Gastroesophageal sphincter (tissue), 4 donors: ENCODE measurements around the gene KRTAP13-3. TPM values are rescaled to one million over a fixed set of nuclear protein-coding genes. Genes with fewer than 3 reads are reported as not detected.

Experiments used
- ATAC-seq: fragments of 150-250 bp; one replicate; pipeline ENCODE4 v1.9.1; 2016; ENCODE audit warnings: mild to moderate bottlenecking, moderate library complexity
- H3K27ac ChIP-seq, 4 donors: fragments of 200-600 bp; sonication (generic) in 3 of 4; 1 replicate in 3 of 4; 2 replicates in 1 of 4; pipeline ENCODE4 v1.5.1; 2016 to 2019
- H3K27me3 ChIP-seq: fragments of 200-600 bp; sonication (generic); one replicate; pipeline ENCODE4 v1.5.1; 2019
- H3K36me3 ChIP-seq, 2 donors: fragments of 200-600 bp; sonication (generic); one replicate each; pipeline ENCODE4 v1.5.1; 2019; ENCODE audit warnings: control low read depth in 1 of 2
- H3K4me1 ChIP-seq, 3 donors: fragments of 200-600 bp; sonication (generic); 1 replicate in 2 of 3; 2 replicates in 1 of 3; pipeline ENCODE4 v1.5.1; 2016 to 2019; ENCODE audit warnings: control low read depth in 2 of 3
- H3K4me3 ChIP-seq, 2 donors: fragments of 200-600 bp; sonication (generic); one replicate each; pipeline ENCODE4 v1.5.1; 2019; ENCODE audit warnings: mild to moderate bottlenecking in 1 of 2, moderate library complexity in 1 of 2
- H3K9me3 ChIP-seq, 3 donors: fragments of 200-600 bp; sonication (generic); one replicate each; pipeline ENCODE4 v1.5.1; 2017 to 2019; ENCODE audit warnings: control low read depth in 2 of 3
- CTCF ChIP-seq, 4 experiments: fragments of 200-600 bp in 2 of 4; fragments of 450-650 bp in 2 of 4; sonication (generic) in 1 of 4; IDR thresholded peaks; one replicate each; pipeline ENCODE4 v1.5.1; 2017 to 2019; ENCODE audit warnings: antibody characterized with exemption in 4 of 4, mild to moderate bottlenecking in 2 of 4, moderate library complexity in 2 of 4
- EP300 ChIP-seq: sonication (generic); formaldehyde crosslinking; IDR thresholded peaks from one replicate; pipeline ENCODE4 v1.6.1; 2017; ENCODE audit warnings: antibody characterized with exemption, mild to moderate bottlenecking
- POLR2A ChIP-seq, 2 donors: fragments of 450-650 bp; IDR thresholded peaks; one replicate each; pipeline ENCODE4 v1.6.1; 2017; ENCODE audit warnings: antibody characterized with exemption in 2 of 2, mild to moderate bottlenecking in 2 of 2, moderate library complexity in 1 of 2
- POLR2AphosphoS5 ChIP-seq: sonication (generic); formaldehyde crosslinking; IDR thresholded peaks from one replicate; pipeline ENCODE4 v1.6.1; 2017; ENCODE audit warnings: antibody characterized with exemption
- WGBS, 2 donors: methylation state at CpG; one replicate each; pipeline ENCODE4 v1.1.5; 2018; ENCODE audit warnings: low coverage in 1 of 2; 5-methylcytosine and 5-hydroxymethylcytosine counted together
- total RNA-seq, 4 donors: library from RNA; depleted of rRNA; stranded (reverse); fragments of >200 nt; gene quantifications; one replicate each; pipeline ENCODE4 v1.1.0, GENCODE V29; 2016

Gene KRTAP13-3
- total RNA-seq, result not detected

- WGBS, 2 donors, result 69 to 81% methylated on average over 4 to 5 of the region's 5 CpGs
- Histone ChIP-seq H3K4me1 (no peaks in the 10 kb centered on the region), H3K9me3 (no peaks in the 10 kb centered on the region), H3K27me3 (no peaks in the 10 kb centered on the region), H3K27ac (no peak within 1 kb of the TSS), H3K36me3 (no peaks in the 10 kb centered on the region), H3K4me3 (no peak within 1 kb of the TSS)
- no peak for ATAC-seq
- TF ChIP-seq POLR2AphosphoS5 (no peak), POLR2A (IDR thresholded peaks at IDR 0.05) (no peak), CTCF (IDR thresholded peaks at IDR 0.05) (no peak), EP300 (no peak)
Measured at GRCh38 chr21:30425826-30426225, at the start of gene KRTAP13-3. Gene KRTAP13-3 (minus strand): TSS chr21:30425926. CDS start chr21:30425912, 14 bp downstream.

GRCh38 chr21:30468900-30469714 lies 43.4 kb upstream of the KRTAP13-3 start:
- TF ChIP-seq POLR2A (IDR thresholded peaks at IDR 0.05) (no peak), CTCF (IDR thresholded peaks at IDR 0.05) (no peak), EP300 (no peak), POLR2AphosphoS5 (no peak)
- H3K4me1 ChIP-seq, result no peaks in the 10 kb centered on the region
- no peaks in the 10 kb centered on the region for H3K9me3 ChIP-seq
- H3K27ac ChIP-seq, result no peak overlapping the region
- H3K4me3 ChIP-seq, result no peak overlapping the region
- H3K27me3 ChIP-seq, result no peaks in the 10 kb centered on the region
- no peaks in the 10 kb centered on the region for H3K36me3 ChIP-seq
- WGBS, 2 donors, result 31 to 43% methylated on average over 4 to 5 of the region's 6 CpGs
- ATAC-seq, result no peak

- Histone ChIP-seq H3K9me3 (no peaks in the 10 kb centered on the region), H3K36me3 (no peaks in the 10 kb centered on the region), H3K4me1 (no peaks in the 10 kb centered on the region), H3K4me3 (no peak overlapping the region), H3K27me3 (no peaks in the 10 kb centered on the region), H3K27ac (no peak overlapping the region)
- TF ChIP-seq CTCF (IDR thresholded peaks at IDR 0.05) (no peak), EP300 (no peak), POLR2AphosphoS5 (no peak), POLR2A (IDR thresholded peaks at IDR 0.05) (no peak)
- 28 to 78% methylated on average over 3 of the region's 3 CpGs for WGBS, 2 donors
- no peak for ATAC-seq
Measured at GRCh38 chr21:30463713-30464112, 38.0 kb upstream of the KRTAP13-3 start.

- Histone ChIP-seq H3K27ac (no peak overlapping the region), H3K4me3 (no peak overlapping the region), H3K4me1 (no peaks in the 10 kb centered on the region), H3K9me3 (no peaks in the 10 kb centered on the region), H3K36me3 (no peaks in the 10 kb centered on the region), H3K27me3 (no peaks in the 10 kb centered on the region)
- WGBS, 2 donors, result 79 to 90% methylated on average over 3 of the region's 3 CpGs
- TF ChIP-seq POLR2A (IDR thresholded peaks at IDR 0.05) (no peak), EP300 (no peak), POLR2AphosphoS5 (no peak), CTCF (IDR thresholded peaks at IDR 0.05) (no peak)
- no peak for ATAC-seq
Measured at GRCh38 chr21:30448514-30448913, 22.8 kb upstream of the KRTAP13-3 start.

GRCh38 chr21:30447056-30447455 lies 21.3 kb upstream of the KRTAP13-3 start:
- Histone ChIP-seq H3K27me3 (no peaks in the 10 kb centered on the region), H3K4me3 (no peak overlapping the region), H3K9me3 (no peaks in the 10 kb centered on the region), H3K36me3 (no peaks in the 10 kb centered on the region), H3K4me1 (no peaks in the 10 kb centered on the region), H3K27ac (no peak overlapping the region)
- ATAC-seq, result no peak
- WGBS, 2 donors, result 38 to 45% methylated on average over 4 of the region's 4 CpGs
- TF ChIP-seq CTCF (IDR thresholded peaks at IDR 0.05) (no peak), EP300 (no peak)
